ENCODE data around the gene DCP1A.

- TF ChIP-seq CTCF (IDR thresholded peaks at IDR 0.05) (no peak), POLR2A (IDR thresholded peaks at IDR 0.05) (no peak), POLR2AphosphoS5 (IDR thresholded peaks at IDR 0.05; ENCODE audit: insufficient read depth in 1 of 2, low read depth in 1 of 2) (no peak)
Observed at GRCh38 chr3:53318522-53318921, 28.8 kb downstream of the DCP1A start.
